Stimulated activated effector memory CD8-positive, alpha-beta T cell treated with anti-CD3 and anti-CD28 coated beads, Interleukin-12 subunit alpha, Interleukin-12 subunit beta, amount 100 ng/mL, for 72 hours (primary cell): ENCODE data around the gene AUTS2.

Source experiments
- ATAC-seq: fragments of 150-1000 bp; cut with Tn5 transposase; 2 replicates; pipeline ENCODE4 v1.10.0; 2021
- DNase-seq, 2 donors: peaks; one replicate each; pipeline ENCODE4 v3.0.0; 2021 to 2022; ENCODE audit warnings: low spot score in 2 of 2
- H3K27ac Mint-ChIP-seq: one replicate; pipeline ENCODE4 v1.8.0; 2022; ENCODE audit warnings: mild to moderate bottlenecking, mixed read lengths
- H3K36me3 Mint-ChIP-seq: one replicate; pipeline ENCODE4 v1.8.0; 2022; ENCODE audit warnings: mild to moderate bottlenecking, mixed read lengths
- H3K4me1 Mint-ChIP-seq: one replicate; pipeline ENCODE4 v1.8.0; 2022; ENCODE audit warnings: mixed read lengths
- H3K4me3 Mint-ChIP-seq: one replicate; pipeline ENCODE4 v1.8.0; 2022; ENCODE audit warnings: mild to moderate bottlenecking, mixed read lengths
- H3K9me3 Mint-ChIP-seq: one replicate; pipeline ENCODE4 v1.8.0; 2022; ENCODE audit warnings: mixed read lengths

The AUTS2 gene

GRCh38 chr7:69728304-69728703 is 130.0 kb downstream of the AUTS2 start:
- no peak for ATAC-seq
- Mint-ChIP-seq H3K4me1 (no peaks in the 10 kb centered on the region), H3K36me3 (no peaks in the 10 kb centered on the region), H3K9me3 (no peaks in the 10 kb centered on the region), H3K27ac (no peak overlapping the region), H3K4me3 (no peak overlapping the region)
- no peak for DNase-seq

- Mint-ChIP-seq H3K9me3 (no peaks in the 10 kb centered on the region), H3K4me3 (no peak overlapping the region), H3K4me1 (no peaks in the 10 kb centered on the region), H3K27ac (no peak overlapping the region), H3K36me3 (no peaks in the 10 kb centered on the region)
- DNase-seq (no peak), ATAC-seq (no peak)
These were observed 133.9 kb downstream of the AUTS2 start for GRCh38 chr7:69732203-69732602.

- H3K27ac Mint-ChIP-seq: no peak overlapping the region
- no peak for DNase-seq
- no peak overlapping the region for H3K4me3 Mint-ChIP-seq
- peaks cover 23% of the 10 kb centered on the region for H3K4me1 Mint-ChIP-seq
- H3K36me3 Mint-ChIP-seq: no peaks in the 10 kb centered on the region
- ATAC-seq: no peak
- H3K9me3 Mint-ChIP-seq: no peaks in the 10 kb centered on the region
These were observed 137.3 kb downstream of the AUTS2 start for GRCh38 chr7:69735582-69735981.

GRCh38 chr7:69736126-69736810 is 138.0 kb downstream of the AUTS2 start:
- DNase-seq (no peak), ATAC-seq (no peak)
- Mint-ChIP-seq H3K36me3 (no peaks in the 10 kb centered on the region), H3K4me1 (peaks cover 23% of the 10 kb centered on the region), H3K9me3 (no peaks in the 10 kb centered on the region), H3K27ac (no peak overlapping the region), H3K4me3 (no peak overlapping the region)

- DNase-seq (peak in 1 of 2 donors; percentile 49), ATAC-seq (peak; percentile 43)
- H3K4me1 Mint-ChIP-seq: peaks cover 23% of the 10 kb centered on the region
- peak overlapping the region; percentile 1 for H3K27ac Mint-ChIP-seq
- no peaks in the 10 kb centered on the region for H3K36me3 Mint-ChIP-seq
- no peak overlapping the region for H3K4me3 Mint-ChIP-seq
- H3K9me3 Mint-ChIP-seq: no peaks in the 10 kb centered on the region
These were observed 140.2 kb downstream of the AUTS2 start for GRCh38 chr7:69738396-69738951.

- Mint-ChIP-seq H3K4me1 (peaks cover 23% of the 10 kb centered on the region), H3K9me3 (no peaks in the 10 kb centered on the region), H3K36me3 (no peaks in the 10 kb centered on the region), H3K4me3 (no peak overlapping the region), H3K27ac (peak overlapping the region; percentile 1)
- DNase-seq: peak; percentile 8 to 69
- ATAC-seq: peak; percentile 96
These were observed 140.9 kb downstream of the AUTS2 start for GRCh38 chr7:69739190-69739589.

GRCh38 chr7:69739931-69740431 is 141.7 kb downstream of the AUTS2 start:
- H3K36me3 Mint-ChIP-seq: no peaks in the 10 kb centered on the region
- H3K27ac Mint-ChIP-seq: no peak overlapping the region
- H3K4me3 Mint-ChIP-seq: no peak overlapping the region
- DNase-seq (peak in 1 of 2 donors; percentile 47), ATAC-seq (peak; percentile 41)
- H3K9me3 Mint-ChIP-seq: no peaks in the 10 kb centered on the region
- H3K4me1 Mint-ChIP-seq: peaks cover 23% of the 10 kb centered on the region

- ATAC-seq (no peak), DNase-seq (no peak)
- Mint-ChIP-seq H3K36me3 (no peaks in the 10 kb centered on the region), H3K9me3 (no peaks in the 10 kb centered on the region), H3K27ac (no peak overlapping the region), H3K4me3 (no peak overlapping the region), H3K4me1 (peaks cover 23% of the 10 kb centered on the region)
These were observed 144.0 kb downstream of the AUTS2 start for GRCh38 chr7:69742237-69742636.

GRCh38 chr7:69743436-69743835 is 145.2 kb downstream of the AUTS2 start:
- peaks cover 20% of the 10 kb centered on the region for H3K4me1 Mint-ChIP-seq
- no peaks in the 10 kb centered on the region for H3K9me3 Mint-ChIP-seq
- ATAC-seq (no peak), DNase-seq (no peak)
- no peak overlapping the region for H3K4me3 Mint-ChIP-seq
- H3K27ac Mint-ChIP-seq: no peak overlapping the region
- H3K36me3 Mint-ChIP-seq: no peaks in the 10 kb centered on the region

- Mint-ChIP-seq H3K4me1 (peaks cover 18% of the 10 kb centered on the region), H3K4me3 (no peak overlapping the region), H3K36me3 (no peaks in the 10 kb centered on the region), H3K27ac (no peak overlapping the region), H3K9me3 (no peaks in the 10 kb centered on the region)
- no peak for DNase-seq
- ATAC-seq: no peak
These were observed 145.8 kb downstream of the AUTS2 start for GRCh38 chr7:69744026-69744425.

GRCh38 chr7:69746383-69746782 is 148.1 kb downstream of the AUTS2 start:
- H3K36me3 Mint-ChIP-seq: no peaks in the 10 kb centered on the region
- H3K4me1 Mint-ChIP-seq: peaks cover 5% of the 10 kb centered on the region
- H3K9me3 Mint-ChIP-seq: no peaks in the 10 kb centered on the region
- ATAC-seq (no peak), DNase-seq (no peak)
- H3K4me3 Mint-ChIP-seq: no peak overlapping the region
- H3K27ac Mint-ChIP-seq: no peak overlapping the region

GRCh38 chr7:69747144-69747543 is 148.9 kb downstream of the AUTS2 start:
- peaks cover 5% of the 10 kb centered on the region for H3K4me1 Mint-ChIP-seq
- no peak overlapping the region for H3K4me3 Mint-ChIP-seq
- H3K36me3 Mint-ChIP-seq: no peaks in the 10 kb centered on the region
- peak; percentile 53 for ATAC-seq
- H3K27ac Mint-ChIP-seq: no peak overlapping the region
- DNase-seq: no peak
- H3K9me3 Mint-ChIP-seq: no peaks in the 10 kb centered on the region

GRCh38 chr7:69748530-69748929 is 150.3 kb downstream of the AUTS2 start:
- H3K36me3 Mint-ChIP-seq: no peaks in the 10 kb centered on the region
- peak; percentile 83 for ATAC-seq
- no peak overlapping the region for H3K4me3 Mint-ChIP-seq
- no peaks in the 10 kb centered on the region for H3K9me3 Mint-ChIP-seq
- H3K27ac Mint-ChIP-seq: peak overlapping the region; percentile 43
- no peak for DNase-seq
- peaks cover 5% of the 10 kb centered on the region for H3K4me1 Mint-ChIP-seq

- H3K4me1 Mint-ChIP-seq: peaks cover 11% of the 10 kb centered on the region
- H3K27ac Mint-ChIP-seq: no peak overlapping the region
- ATAC-seq (no peak), DNase-seq (no peak)
- H3K9me3 Mint-ChIP-seq: no peaks in the 10 kb centered on the region
- no peak overlapping the region for H3K4me3 Mint-ChIP-seq
- H3K36me3 Mint-ChIP-seq: no peaks in the 10 kb centered on the region
These were observed 151.2 kb downstream of the AUTS2 start for GRCh38 chr7:69749372-69749979.

- Mint-ChIP-seq H3K4me1 (peaks cover 11% of the 10 kb centered on the region), H3K4me3 (no peak overlapping the region), H3K27ac (no peak overlapping the region), H3K9me3 (no peaks in the 10 kb centered on the region), H3K36me3 (no peaks in the 10 kb centered on the region)
- ATAC-seq: peak; percentile 29
- DNase-seq: no peak
These were observed 151.7 kb downstream of the AUTS2 start for GRCh38 chr7:69749994-69750393.

- DNase-seq (no peak), ATAC-seq (no peak)
- H3K9me3 Mint-ChIP-seq: no peaks in the 10 kb centered on the region
- peaks cover 11% of the 10 kb centered on the region for H3K4me1 Mint-ChIP-seq
- H3K27ac Mint-ChIP-seq: no peak overlapping the region
- H3K4me3 Mint-ChIP-seq: no peak overlapping the region
- no peaks in the 10 kb centered on the region for H3K36me3 Mint-ChIP-seq
These were observed 152.8 kb downstream of the AUTS2 start for GRCh38 chr7:69751026-69751425.
